Effector memory CD4-positive, alpha-beta T cell (primary cell): ENCODE data around the gene FBLN2.

Experiments
- DNase-seq, 3 donors: peaks; one replicate each; pipeline ENCODE4 v3.0.0-alpha.2; 2020
- H3K27ac ChIP-seq: 2 replicates; pipeline ENCODE4 v1.7.0; 2013; ENCODE audit warnings: mild to moderate bottlenecking, low read length, moderate library complexity; ENCODE audit not compliant: insufficient read depth, poor library complexity, severe bottlenecking
- H3K27me3 ChIP-seq: replicated peaks from 2 replicates; pipeline ENCODE4 v1.7.0; 2013; ENCODE audit warnings: mild to moderate bottlenecking, low read length; ENCODE audit not compliant: insufficient read depth, control insufficient read depth, poor library complexity, severe bottlenecking
- H3K36me3 ChIP-seq: 2 replicates; pipeline ENCODE4 v1.7.0; 2013; ENCODE audit warnings: mild to moderate bottlenecking, low read length, moderate library complexity; ENCODE audit not compliant: control insufficient read depth, insufficient read depth
- H3K4me1 ChIP-seq: 2 replicates; pipeline ENCODE4 v1.7.0; 2013; ENCODE audit warnings: low read length, mild to moderate bottlenecking; ENCODE audit not compliant: control insufficient read depth, insufficient read depth, poor library complexity, severe bottlenecking
- H3K4me3 ChIP-seq: 2 replicates; pipeline ENCODE4 v1.7.0; 2013; ENCODE audit warnings: low read length, low read depth, mild to moderate bottlenecking; ENCODE audit not compliant: insufficient read depth, poor library complexity, severe bottlenecking
- H3K9me3 ChIP-seq: 2 replicates; pipeline ENCODE4 v1.7.0; 2013; ENCODE audit warnings: mild to moderate bottlenecking, low read length, moderate library complexity; ENCODE audit not compliant: control insufficient read depth

Gene FBLN2

DNA sequence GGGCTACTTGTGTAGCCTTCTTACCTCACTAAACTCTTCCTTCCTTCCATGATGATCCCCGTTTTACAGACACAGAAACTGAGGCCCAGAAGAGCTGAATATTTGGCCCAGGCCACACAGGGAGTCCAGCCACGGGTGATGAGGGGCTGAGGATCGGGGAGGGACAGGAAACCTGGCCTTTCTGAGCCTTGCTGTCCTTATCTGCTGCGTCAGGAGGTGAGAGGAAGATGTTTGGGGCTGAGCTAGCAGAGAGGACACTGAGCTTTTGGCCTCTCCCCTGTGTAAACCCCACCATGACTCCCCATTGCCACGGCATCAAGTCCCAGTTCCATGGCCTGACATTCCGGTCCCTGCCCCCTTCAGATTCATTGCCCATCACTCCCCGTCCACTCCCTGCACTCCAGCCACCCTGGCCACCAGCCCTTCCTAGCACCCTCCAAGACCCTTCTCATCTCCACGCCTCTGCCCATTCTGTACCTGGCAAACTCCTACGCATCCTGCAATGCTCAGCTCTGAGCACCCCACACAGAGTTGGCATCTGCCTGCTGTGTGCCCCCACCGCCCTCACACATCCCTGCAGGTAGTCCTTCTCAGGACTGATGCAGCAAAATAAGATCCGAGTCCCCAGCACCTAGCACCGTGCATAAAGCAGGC lies 103.0 kb downstream of the FBLN2 start:
- no peaks in the 10 kb centered on the region for H3K9me3 ChIP-seq
- no peaks in the 10 kb centered on the region for H3K36me3 ChIP-seq
- peaks cover 52% of the 10 kb centered on the region for H3K4me1 ChIP-seq
- H3K27ac ChIP-seq, result no peak overlapping the region
- no peak overlapping the region for H3K4me3 ChIP-seq
- peaks cover 3% of the 10 kb centered on the region for H3K27me3 ChIP-seq
- DNase-seq, result no peak

DNA sequence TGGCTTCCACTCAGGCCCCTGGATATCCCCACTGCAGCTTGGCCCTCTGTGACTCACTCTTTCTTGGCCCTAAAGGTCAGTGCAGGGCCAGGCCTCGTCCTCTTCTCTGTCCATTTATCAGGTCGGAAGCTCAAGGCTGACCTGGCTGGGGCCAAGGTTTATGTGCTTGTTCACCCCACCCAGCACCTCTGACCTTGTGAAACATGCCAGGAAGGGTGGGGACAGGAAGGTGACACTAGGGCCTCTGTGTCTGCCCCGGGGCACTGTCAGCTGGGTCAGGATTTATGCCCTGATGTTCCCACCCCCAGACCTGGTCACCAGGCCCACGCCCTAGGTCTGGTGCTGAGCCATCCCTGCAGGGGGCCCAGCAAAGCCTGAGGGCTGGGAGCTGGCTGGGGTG lies 103.8 kb downstream of the FBLN2 start:
- peaks cover 45% of the 10 kb centered on the region for H3K4me1 ChIP-seq
- H3K4me3 ChIP-seq, result no peak overlapping the region
- no peaks in the 10 kb centered on the region for H3K27me3 ChIP-seq
- DNase-seq, result no peak
- H3K27ac ChIP-seq, result no peak overlapping the region
- no peaks in the 10 kb centered on the region for H3K9me3 ChIP-seq
- H3K36me3 ChIP-seq, result no peaks in the 10 kb centered on the region

DNA sequence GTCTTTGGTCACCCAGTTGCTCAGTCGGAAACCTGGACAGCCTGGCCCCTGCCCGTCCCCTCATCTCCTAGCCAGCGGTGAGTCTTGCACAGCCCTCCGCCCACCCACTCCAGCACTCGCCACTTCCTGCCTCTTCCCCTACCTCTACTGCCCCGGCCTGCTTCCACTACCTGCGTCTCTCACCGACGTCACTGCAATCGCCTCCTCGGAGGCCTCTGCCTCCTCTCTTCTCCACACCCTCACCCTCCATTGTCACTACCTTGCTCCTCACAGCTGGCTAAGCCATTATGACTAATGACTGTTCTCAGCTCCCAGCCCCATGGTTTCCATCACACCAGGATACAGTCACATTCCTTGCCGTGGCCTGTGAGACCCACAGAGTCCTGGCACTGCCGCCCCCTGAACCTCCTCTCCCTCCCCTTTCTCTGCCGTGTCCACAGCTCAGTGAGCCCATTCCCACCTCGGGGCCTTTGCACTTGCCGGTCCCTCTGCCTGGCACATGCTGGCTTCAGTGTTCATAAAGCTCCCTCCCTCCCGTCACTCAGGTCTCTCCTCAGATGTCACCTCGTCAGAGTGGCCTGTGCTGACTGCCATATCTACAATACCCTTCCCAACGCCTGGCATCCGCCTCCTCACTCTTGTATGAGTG lies 104.8 kb downstream of the FBLN2 start:
- H3K9me3 ChIP-seq, result no peaks in the 10 kb centered on the region
- H3K36me3 ChIP-seq, result no peaks in the 10 kb centered on the region
- no peaks in the 10 kb centered on the region for H3K27me3 ChIP-seq
- no peak overlapping the region for H3K4me3 ChIP-seq
- H3K4me1 ChIP-seq, result peaks cover 39% of the 10 kb centered on the region
- DNase-seq, result no peak
- no peak overlapping the region for H3K27ac ChIP-seq

DNA sequence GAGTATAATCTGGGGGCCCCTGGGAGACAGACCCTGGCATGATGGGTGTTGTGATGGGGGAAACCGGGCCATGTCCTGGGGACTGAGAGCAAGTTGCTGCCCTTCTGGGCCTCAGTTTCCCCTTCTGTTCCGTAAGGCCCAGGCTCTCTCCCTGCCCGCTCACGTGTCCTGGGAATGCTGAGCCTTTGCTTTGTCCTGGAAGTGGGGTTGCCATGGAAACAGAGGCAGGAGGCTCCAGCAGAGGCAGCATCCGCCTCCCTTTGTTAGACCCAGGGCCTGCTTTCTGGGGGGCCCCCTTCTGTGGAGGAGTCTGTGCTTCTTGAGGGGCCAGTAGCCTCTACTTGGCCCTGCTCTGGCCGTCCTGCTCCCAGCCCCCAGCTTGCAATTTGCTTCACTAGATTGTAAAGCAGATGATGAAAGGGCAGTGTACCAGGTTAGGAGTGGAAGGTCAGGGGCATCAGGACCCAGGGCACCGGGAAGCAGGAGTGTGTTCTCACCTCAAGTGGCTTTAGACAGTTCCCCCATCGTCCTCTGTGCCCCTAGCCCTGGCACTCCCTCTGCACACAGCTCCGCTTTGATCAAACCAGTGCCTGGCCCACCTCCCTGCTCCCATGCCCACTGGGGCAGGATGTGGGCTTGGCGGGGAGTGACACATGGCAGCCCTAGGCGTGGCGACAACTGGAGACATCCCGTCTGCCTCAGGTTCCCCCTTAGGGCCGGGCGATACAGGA lies 105.6 kb downstream of the FBLN2 start:
- H3K9me3 ChIP-seq, result no peaks in the 10 kb centered on the region
- DNase-seq, result peak; percentile 17 to 30 (median 23)
- H3K36me3 ChIP-seq, result no peaks in the 10 kb centered on the region
- H3K27me3 ChIP-seq, result no peaks in the 10 kb centered on the region
- H3K27ac ChIP-seq, result peak overlapping the region; percentile 14
- peaks cover 39% of the 10 kb centered on the region for H3K4me1 ChIP-seq
- H3K4me3 ChIP-seq, result no peak overlapping the region

DNA sequence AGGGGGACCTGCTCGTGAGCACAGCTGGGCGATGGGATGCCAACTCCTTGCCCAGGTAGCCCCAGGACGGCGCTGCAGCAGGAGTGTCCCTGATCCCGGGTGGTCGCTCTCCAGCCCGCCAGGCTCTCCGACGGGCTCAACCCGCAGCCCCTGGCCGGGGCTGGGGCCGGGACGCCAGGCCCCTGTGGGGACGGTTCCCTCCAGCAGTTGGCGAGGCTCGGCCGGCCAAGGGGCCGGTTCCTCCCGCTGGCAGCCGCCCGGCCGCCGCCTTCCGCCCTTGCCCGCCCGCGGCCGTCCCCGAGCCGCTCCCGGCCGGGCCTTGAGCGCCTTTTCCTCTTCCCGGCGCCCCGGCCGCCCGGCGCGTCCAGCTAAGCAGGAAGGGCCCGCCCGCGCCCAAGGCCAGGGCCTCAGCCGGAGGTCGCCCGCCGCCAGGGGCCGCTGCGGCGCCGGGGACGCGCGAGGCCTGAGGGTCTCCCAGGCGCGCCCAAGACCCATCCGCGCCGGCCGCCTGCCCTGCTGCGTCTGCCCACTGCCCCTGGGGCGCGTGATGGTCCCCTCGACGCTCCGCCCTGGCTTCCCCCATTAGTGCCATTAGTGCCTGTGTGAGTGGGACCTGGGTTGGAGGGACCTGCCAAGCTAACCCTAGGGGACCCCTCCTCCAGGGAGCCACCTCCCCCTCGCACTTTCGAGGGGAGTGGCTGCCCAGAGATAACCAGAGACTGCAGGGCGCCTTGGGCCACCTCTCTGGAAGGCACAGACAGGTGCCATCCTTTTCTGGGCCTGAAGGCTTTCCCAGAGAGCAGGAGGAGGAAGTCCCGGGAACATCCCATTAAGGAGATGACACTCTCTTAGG lies 106.4 kb downstream of the FBLN2 start:
- peak in 1 of 3 donors; percentile 14 for DNase-seq
- peak overlapping the region; percentile 14 for H3K27ac ChIP-seq
- H3K27me3 ChIP-seq, result no peaks in the 10 kb centered on the region
- H3K36me3 ChIP-seq, result no peaks in the 10 kb centered on the region
- H3K4me3 ChIP-seq, result no peak overlapping the region
- no peaks in the 10 kb centered on the region for H3K9me3 ChIP-seq
- H3K4me1 ChIP-seq, result peaks cover 39% of the 10 kb centered on the region

DNA sequence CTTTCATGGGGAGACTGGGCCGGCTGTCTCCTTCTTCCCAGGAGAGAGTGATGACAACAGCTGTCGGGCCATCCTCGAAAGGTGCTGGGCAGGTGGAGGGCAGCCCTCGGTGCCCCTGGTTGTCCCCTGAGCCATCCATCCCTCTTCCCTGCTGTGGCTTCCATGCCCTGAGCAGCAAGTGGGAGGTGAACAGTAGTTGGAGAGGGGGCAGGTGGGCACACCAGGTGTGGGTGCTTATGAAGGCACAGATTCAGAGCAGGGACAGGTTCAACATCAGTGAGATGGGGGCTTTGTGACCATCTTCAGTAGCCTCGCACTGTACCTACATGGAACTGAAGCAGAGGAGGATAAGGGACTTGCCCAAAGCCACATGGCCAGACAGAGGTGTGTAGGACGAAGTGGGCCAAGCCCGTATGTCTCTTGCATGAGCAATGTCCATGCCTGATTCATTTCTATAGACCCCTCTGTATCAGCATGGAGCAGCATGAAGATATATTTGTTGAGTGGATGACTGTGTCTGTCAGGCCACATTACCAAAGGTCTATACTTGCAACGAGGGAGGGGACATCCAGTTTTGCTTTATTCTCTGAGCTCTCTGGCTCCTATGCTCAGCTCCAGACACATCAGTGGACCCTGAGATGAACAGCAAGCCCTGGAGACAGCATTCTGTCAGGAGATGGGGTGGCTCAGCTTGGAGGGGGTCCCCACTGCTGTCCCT lies 107.8 kb downstream of the FBLN2 start:
- no peaks in the 10 kb centered on the region for H3K36me3 ChIP-seq
- H3K4me3 ChIP-seq, result no peak overlapping the region
- no peak for DNase-seq
- H3K27me3 ChIP-seq, result no peaks in the 10 kb centered on the region
- H3K9me3 ChIP-seq, result no peaks in the 10 kb centered on the region
- H3K4me1 ChIP-seq, result peaks cover 33% of the 10 kb centered on the region
- H3K27ac ChIP-seq, result no peak overlapping the region

DNA sequence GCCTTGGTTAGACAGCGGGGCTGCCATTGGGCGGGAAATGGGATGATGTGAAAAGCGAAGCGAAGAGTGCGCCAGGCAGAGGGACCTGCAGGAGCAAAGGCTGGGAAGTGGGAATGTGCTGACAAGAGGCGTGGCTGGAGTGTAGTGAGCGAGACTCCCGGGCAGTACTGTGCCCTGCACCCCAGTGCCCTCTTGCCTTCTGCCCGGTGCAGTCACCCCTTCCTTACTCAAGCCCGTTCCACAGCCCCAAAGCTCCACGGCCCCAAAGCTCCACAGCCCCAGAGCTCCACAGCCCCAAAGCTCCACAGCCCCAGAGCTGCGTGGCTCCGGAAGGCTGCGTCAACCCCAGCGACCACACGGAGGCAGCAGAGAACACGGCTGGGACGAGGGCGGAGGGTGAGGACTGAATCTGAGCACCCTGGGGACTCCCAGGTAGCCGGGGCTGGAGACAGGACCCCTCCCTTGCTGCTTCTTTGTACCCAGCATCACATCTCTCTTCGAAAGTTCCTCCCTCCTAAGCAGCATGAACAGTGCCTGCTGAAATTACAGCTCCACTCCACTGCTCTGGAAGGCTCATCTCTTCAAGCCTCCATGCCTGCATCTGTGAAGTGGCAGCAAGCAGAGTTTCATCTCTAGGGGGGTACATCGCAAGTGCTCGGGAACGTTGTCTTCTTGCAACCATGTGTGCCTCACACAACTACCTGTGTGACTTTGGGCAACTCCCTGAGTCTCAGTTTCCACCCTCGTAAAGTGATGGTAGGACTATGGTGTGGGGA lies 108.9 kb downstream of the FBLN2 start:
- no peaks in the 10 kb centered on the region for H3K9me3 ChIP-seq
- peaks cover 30% of the 10 kb centered on the region for H3K4me1 ChIP-seq
- no peak overlapping the region for H3K27ac ChIP-seq
- peak; percentile 18 to 49 (median 35) for DNase-seq
- H3K27me3 ChIP-seq, result no peaks in the 10 kb centered on the region
- H3K4me3 ChIP-seq, result no peak overlapping the region
- H3K36me3 ChIP-seq, result no peaks in the 10 kb centered on the region

DNA sequence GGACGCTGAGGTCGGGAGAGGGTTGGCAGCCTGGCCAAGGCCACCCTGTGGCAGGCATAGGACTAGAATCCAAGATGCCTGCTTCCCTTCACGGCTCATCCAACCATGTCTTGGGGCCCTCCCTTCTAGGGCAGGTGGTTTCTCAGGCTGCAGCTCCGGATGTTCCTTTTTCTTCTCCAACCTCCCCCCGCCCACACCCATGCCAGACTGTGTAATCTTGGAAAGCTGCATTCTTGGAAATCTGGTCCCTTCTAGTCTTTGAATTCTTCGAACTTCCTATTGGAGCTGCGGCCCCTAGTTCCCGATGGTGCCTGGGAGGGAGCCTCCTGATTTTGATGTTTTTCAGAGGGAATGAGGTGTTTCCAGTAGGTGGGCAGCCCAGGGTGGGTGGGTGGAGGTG lies 109.8 kb downstream of the FBLN2 start:
- Histone ChIP-seq H3K4me1 (peaks cover 21% of the 10 kb centered on the region), H3K27me3 (no peaks in the 10 kb centered on the region), H3K9me3 (no peaks in the 10 kb centered on the region), H3K27ac (no peak overlapping the region), H3K36me3 (no peaks in the 10 kb centered on the region), H3K4me3 (no peak overlapping the region)
- no peak for DNase-seq
